ENCODE data around the gene XYLT2. TPM values are rescaled to one million over a fixed set of nuclear protein-coding genes. Genes with fewer than 3 reads are reported as not detected.

The XYLT2 gene
- total and polyA plus RNA-seq, 9 of the 15 experiments (the other 6 are each of a cell fraction or from before 2014, with no cell fraction given): 0.63 to 9.1 (median 4.3) TPM

GRCh38 chr17:50345432-50346312, at the start of gene XYLT2 (continued):
- TF ChIP-seq ZNF398 (CRISPR knock-in tag; IDR thresholded peaks at IDR 0.05) (no peak), TFAP4 (CRISPR knock-in tag; IDR thresholded peaks at IDR 0.05; ENCODE audit: borderline replicate concordance) (peak; percentile 55; the same call in 1 of the 2 replicates), MEF2A (IDR thresholded peaks at IDR 0.05; ENCODE audit: control insufficient read depth, low read depth, low read length) (no peak), ATF3 (IDR thresholded peaks at IDR 0.05) (no peak), ATF3 (CRISPR knock-in tag; conservative IDR thresholded peaks at IDR 0.05) (no peak), ZNF311 (CRISPR knock-in tag; IDR thresholded peaks at IDR 0.05) (no peak), HOXB6 (CRISPR knock-in tag; IDR thresholded peaks at IDR 0.05; ENCODE audit: borderline replicate concordance) (no peak), MYBL2 (IDR thresholded peaks at IDR 0.05; ENCODE audit: low read depth) (no peak), MYBL2 (CRISPR knock-in tag; IDR thresholded peaks at IDR 0.05; ENCODE audit: borderline replicate concordance) (no peak), GATAD2B (IDR thresholded peaks at IDR 0.05; ENCODE audit: borderline replicate concordance) (0 out of 2 replicates have a peak, but pooled peaks have one; percentile 24), BDP1 (IDR thresholded peaks at IDR 0.05; ENCODE audit: insufficient read depth, insufficient read length) (no peak), RAD21 (CRISPR knock-in tag; conservative IDR thresholded peaks at IDR 0.05 in 1 of 2, IDR thresholded peaks at IDR 0.05 in 1 of 2) (no peak), ILK (tag; IDR thresholded peaks at IDR 0.05; ENCODE audit: borderline replicate concordance, low read depth) (no peak), TARDBP (IDR thresholded peaks at IDR 0.05) (peak; percentile 29; the same call in 1 of the 2 replicates), ZMIZ1 (IDR thresholded peaks at IDR 0.05; ENCODE audit: low read depth in 2 of 2, low read length in 2 of 2) (no peak)
- TF ChIP-seq, protein P1, sequence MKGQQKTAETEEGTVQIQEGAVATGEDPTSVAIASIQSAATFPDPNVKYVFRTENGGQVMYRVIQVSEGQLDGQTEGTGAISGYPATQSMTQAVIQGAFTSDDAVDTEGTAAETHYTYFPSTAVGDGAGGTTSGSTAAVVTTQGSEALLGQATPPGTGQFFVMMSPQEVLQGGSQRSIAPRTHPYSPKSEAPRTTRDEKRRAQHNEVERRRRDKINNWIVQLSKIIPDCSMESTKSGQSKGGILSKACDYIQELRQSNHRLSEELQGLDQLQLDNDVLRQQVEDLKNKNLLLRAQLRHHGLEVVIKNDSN (CRISPR knock-in tag; IDR thresholded peaks at IDR 0.05): peak; percentile 41; the same call in 1 of the 2 replicates

Measured in K562 (cell line).